CD14-positive monocyte (primary cell): ENCODE results near the gene EEFSEC. TPM values are rescaled to one million over a fixed set of nuclear protein-coding genes. Genes with fewer than 3 reads are reported as not detected.

Source experiments
- DNase-seq, 3 donors: peaks; one replicate each; pipeline ENCODE4 v3.0.0-alpha.2; 2011 to 2022
- H2AFZ ChIP-seq: 2 replicates; pipeline ENCODE4 v1.6.0; 2012; ENCODE audit warnings: mild to moderate bottlenecking, low read depth, low read length, inconsistent platforms; ENCODE audit not compliant: insufficient read depth, poor library complexity, severe bottlenecking
- H3K27ac ChIP-seq, 2 donors: 1 replicate in 1 of 2; 2 replicates in 1 of 2; pipeline ENCODE4 v1.5.1; 2012 to 2013; ENCODE audit warnings: low read length in 2 of 2, control low read depth in 1 of 2, inconsistent platforms in 1 of 2, low read depth in 1 of 2, mild to moderate bottlenecking in 1 of 2
- H3K27me3 ChIP-seq, 2 donors: one replicate each; pipeline versions ENCODE4 v1.6.0 to v1.6.1; 2011 to 2013; ENCODE audit warnings: low read length in 2 of 2; ENCODE audit not compliant: control insufficient read depth in 2 of 2, insufficient read depth in 2 of 2
- H3K36me3 ChIP-seq, 2 donors: replicated peaks in 1 of 2; 1 replicate in 1 of 2; 2 replicates in 1 of 2; pipeline versions ENCODE4 v1.5.1 to v1.6.1; 2012 to 2013; ENCODE audit warnings: low read length in 2 of 2, control low read depth in 1 of 2, inconsistent platforms in 1 of 2, mild to moderate bottlenecking in 1 of 2; ENCODE audit not compliant: insufficient read depth in 2 of 2, control insufficient read depth in 1 of 2
- H3K4me1 ChIP-seq, 2 donors: 1 replicate in 1 of 2; 2 replicates in 1 of 2; pipeline versions ENCODE4 v1.5.1 to v1.6.1; 2012 to 2013; ENCODE audit warnings: low read length in 2 of 2, control low read depth in 1 of 2, inconsistent platforms in 1 of 2, mild to moderate bottlenecking in 1 of 2, moderate library complexity in 1 of 2; ENCODE audit not compliant: insufficient read depth in 2 of 2, control insufficient read depth in 1 of 2
- H3K4me2 ChIP-seq: replicated peaks from 2 replicates; pipeline ENCODE3; 2012; ENCODE audit warnings: low read length, moderate library complexity, mild to moderate bottlenecking; ENCODE audit not compliant: poor library complexity, severe bottlenecking; ENCODE audit errors: extremely low read depth
- H3K4me3 ChIP-seq, 3 experiments: fragments of 200-600 bp in 1 of 3; sonication (generic) in 1 of 3; replicated peaks in 1 of 3; 1 replicate in 2 of 3; 2 replicates in 1 of 3; pipeline ENCODE4 v1.5.1; 2011 to 2013; ENCODE audit warnings: low read length in 3 of 3, mild to moderate bottlenecking in 3 of 3, control low read depth in 2 of 3, low read depth in 2 of 3, inconsistent platforms in 1 of 3, moderate library complexity in 1 of 3
- H3K79me2 ChIP-seq: 2 replicates; pipeline ENCODE4 v1.6.0; 2012; ENCODE audit warnings: mild to moderate bottlenecking, control low read depth, inconsistent platforms, low read length, moderate library complexity; ENCODE audit not compliant: insufficient read depth
- H3K9ac ChIP-seq: 2 replicates; pipeline ENCODE4 v1.6.0; 2017; ENCODE audit warnings: low read length, mild to moderate bottlenecking; ENCODE audit not compliant: insufficient read depth, poor library complexity, severe bottlenecking
- H3K9me3 ChIP-seq, 2 donors: replicated peaks in 1 of 2; 1 replicate in 1 of 2; 2 replicates in 1 of 2; pipeline versions ENCODE4 v1.5.1 to v1.6.1; 2012 to 2013; ENCODE audit warnings: low read length in 2 of 2, control low read depth in 1 of 2; ENCODE audit not compliant: control insufficient read depth in 1 of 2, insufficient read depth in 1 of 2
- H4K20me1 ChIP-seq: 2 replicates; pipeline ENCODE4 v1.6.0; 2012; ENCODE audit warnings: mild to moderate bottlenecking, low read length, control low read depth, moderate library complexity; ENCODE audit not compliant: insufficient read depth
- H3K27ac Mint-ChIP-seq, 7 donors: one replicate each; pipeline ENCODE4 v1.8.0; 2020; ENCODE audit warnings: mild to moderate bottlenecking in 7 of 7, mixed read lengths in 7 of 7, moderate library complexity in 6 of 7, inconsistent platforms in 2 of 7
- H3K27me3 Mint-ChIP-seq, 3 donors: one replicate each; pipeline ENCODE4 v1.8.0; 2021 to 2022; ENCODE audit warnings: low read depth in 3 of 3, mild to moderate bottlenecking in 3 of 3, mixed read lengths in 3 of 3, moderate library complexity in 3 of 3, inconsistent platforms in 1 of 3
- H3K36me3 Mint-ChIP-seq, 2 donors: one replicate each; pipeline ENCODE4 v1.8.0; 2020; ENCODE audit warnings: mixed read lengths in 2 of 2, inconsistent platforms in 1 of 2, mild to moderate bottlenecking in 1 of 2
- H3K4me1 Mint-ChIP-seq: one replicate; pipeline ENCODE4 v1.8.0; 2020; ENCODE audit warnings: mild to moderate bottlenecking, mixed read lengths
- H3K4me3 Mint-ChIP-seq, 2 donors: one replicate each; pipeline ENCODE4 v1.8.0; 2020; ENCODE audit warnings: mild to moderate bottlenecking in 2 of 2, mixed read lengths in 2 of 2, moderate library complexity in 1 of 2
- H3K9me3 Mint-ChIP-seq, 7 donors: one replicate each; pipeline ENCODE4 v1.8.0; 2020 to 2022; ENCODE audit warnings: mixed read lengths in 7 of 7, mild to moderate bottlenecking in 6 of 7, moderate library complexity in 6 of 7, inconsistent platforms in 2 of 7
- whole genome bisulfite sequencing: methylation state at CpG from one replicate; pipeline ENCODE4 v1.1.5; 2013; ENCODE audit warnings: missing lambda C conversion rate; ENCODE audit not compliant: insufficient coverage; 5-methylcytosine and 5-hydroxymethylcytosine counted together
- intact Hi-C, 2 donors: fragments of 100-400 bp; cut with micrococcal nuclease; formaldehyde crosslinking; loops; one replicate each; pipeline versions ENCODE4 v1.15.0 to v1.15.1; 2023
- polyA plus RNA-seq, 3 donors: library from polyadenylated mRNA; depleted of rRNA in 1 of 3; unstranded in 2 of 3; stranded (reverse) in 1 of 3; fragments of 300-500 nt in 2 of 3; fragments of >200 nt in 1 of 3; fragmentation: Illumina TruSeq in 2 of 3; gene quantifications; 1 replicate in 2 of 3; 2 replicates in 1 of 3; pipeline ENCODE4 v1.2.3, GENCODE V29; 2012 to 2021
- TF ChIP-seq, protein P1 (sequence below): fragments of 200-600 bp; IDR thresholded peaks from one replicate; pipeline ENCODE4 v1.8.0; 2022; ENCODE audit warnings: antibody characterized with exemption, mild to moderate bottlenecking

The EEFSEC gene
- polyA plus RNA-seq, 3 donors = 13.3 to 14.9 (median 14.9) TPM

DNA sequence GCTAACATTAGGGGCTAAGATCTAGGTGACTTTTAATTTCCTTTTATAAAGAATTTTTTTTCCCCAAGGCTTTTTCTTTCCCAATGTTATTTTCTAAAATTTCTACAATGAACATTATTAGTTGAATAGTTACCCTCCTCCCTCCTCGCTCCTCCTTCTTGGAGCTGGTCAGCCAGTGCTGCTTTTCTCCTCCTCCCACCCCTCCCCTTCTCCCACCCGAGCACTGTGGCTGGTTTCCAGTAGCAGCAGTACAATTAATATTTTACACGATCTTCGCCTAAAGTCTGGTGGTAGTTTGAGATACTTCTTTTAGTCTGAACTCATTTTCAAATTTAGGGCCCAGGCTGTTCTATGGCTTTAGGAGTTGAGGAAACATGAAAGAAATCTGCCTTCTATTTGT lies 41.6 kb downstream of the EEFSEC start:
- intact Hi-C loops = no loop called here
- Histone ChIP-seq H3K27me3 (no peaks in the 10 kb centered on the region), H3K4me2 (no peak overlapping the region), H3K4me1 (peaks cover 10 to 14% of the 10 kb centered on the region in 2 donors), H3K27ac (no peak overlapping the region), H3K79me2 (no peaks in the 10 kb centered on the region), H4K20me1 (no peaks in the 10 kb centered on the region), H3K4me3 (no peak overlapping the region), H3K9ac (no peak overlapping the region), H3K9me3 (no peaks in the 10 kb centered on the region), H2AFZ (no peak overlapping the region), H3K36me3 (no peaks in the 10 kb centered on the region)
- no peak for DNase-seq
- peaks cover 15% of the 10 kb centered on the region for H3K4me1 Mint-ChIP-seq
- H3K4me3 Mint-ChIP-seq = no peak overlapping the region
- no peak overlapping the region for H3K27ac Mint-ChIP-seq
- TF ChIP-seq, protein P1, sequence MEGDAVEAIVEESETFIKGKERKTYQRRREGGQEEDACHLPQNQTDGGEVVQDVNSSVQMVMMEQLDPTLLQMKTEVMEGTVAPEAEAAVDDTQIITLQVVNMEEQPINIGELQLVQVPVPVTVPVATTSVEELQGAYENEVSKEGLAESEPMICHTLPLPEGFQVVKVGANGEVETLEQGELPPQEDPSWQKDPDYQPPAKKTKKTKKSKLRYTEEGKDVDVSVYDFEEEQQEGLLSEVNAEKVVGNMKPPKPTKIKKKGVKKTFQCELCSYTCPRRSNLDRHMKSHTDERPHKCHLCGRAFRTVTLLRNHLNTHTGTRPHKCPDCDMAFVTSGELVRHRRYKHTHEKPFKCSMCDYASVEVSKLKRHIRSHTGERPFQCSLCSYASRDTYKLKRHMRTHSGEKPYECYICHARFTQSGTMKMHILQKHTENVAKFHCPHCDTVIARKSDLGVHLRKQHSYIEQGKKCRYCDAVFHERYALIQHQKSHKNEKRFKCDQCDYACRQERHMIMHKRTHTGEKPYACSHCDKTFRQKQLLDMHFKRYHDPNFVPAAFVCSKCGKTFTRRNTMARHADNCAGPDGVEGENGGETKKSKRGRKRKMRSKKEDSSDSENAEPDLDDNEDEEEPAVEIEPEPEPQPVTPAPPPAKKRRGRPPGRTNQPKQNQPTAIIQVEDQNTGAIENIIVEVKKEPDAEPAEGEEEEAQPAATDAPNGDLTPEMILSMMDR = no peak
- WGBS = no CpG with 5 or more reads among the region's 4 CpGs
- peaks cover 0 to 2% (median 2%) of the 10 kb centered on the region in 3 donors for H3K27me3 Mint-ChIP-seq
- no peaks in the 10 kb centered on the region for H3K9me3 Mint-ChIP-seq
- peaks cover 5 to 14% of the 10 kb centered on the region in 2 donors for H3K36me3 Mint-ChIP-seq

DNA sequence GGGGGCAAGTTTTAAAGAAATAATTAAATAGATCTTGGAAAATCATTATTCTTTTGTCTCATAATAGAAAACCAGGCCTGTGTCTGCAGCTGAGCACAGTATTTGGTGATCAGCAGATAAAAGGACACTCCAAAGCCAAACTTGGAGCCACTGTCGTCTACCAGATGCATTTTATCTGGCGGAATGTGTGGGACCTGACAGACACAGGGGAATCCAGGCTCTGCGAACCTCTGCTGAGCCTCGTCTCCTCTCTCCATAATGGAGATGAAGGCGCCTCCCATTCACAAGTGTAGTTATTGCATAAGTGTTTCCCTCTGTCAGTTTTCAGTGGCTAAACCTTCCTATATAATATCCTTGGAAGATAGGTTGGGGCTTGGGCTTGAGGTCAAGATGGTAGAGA lies 42.1 kb downstream of the EEFSEC start:
- H3K27ac Mint-ChIP-seq = peak overlapping the region; percentile 68 to 83 (median 80)
- H3K27ac ChIP-seq = peak overlapping the region in 1 of 2 donors; percentile 76
- H3K4me3 ChIP-seq = no peak overlapping the region
- H3K9me3 Mint-ChIP-seq = no peaks in the 10 kb centered on the region
- H3K36me3 Mint-ChIP-seq = peaks cover 9 to 17% of the 10 kb centered on the region in 2 donors
- H3K36me3 ChIP-seq = no peaks in the 10 kb centered on the region
- H3K4me2 ChIP-seq = peak overlapping the region; percentile 20
- no peak for DNase-seq
- H3K4me3 Mint-ChIP-seq = no peak overlapping the region
- H3K4me1 ChIP-seq = peaks cover 10 to 14% of the 10 kb centered on the region in 2 donors
- H3K9ac ChIP-seq = no peak overlapping the region
- no peaks in the 10 kb centered on the region for H3K9me3 ChIP-seq
- peak overlapping the region; percentile 26 for H2AFZ ChIP-seq
- H3K27me3 Mint-ChIP-seq = peaks cover 0 to 2% (median 0%) of the 10 kb centered on the region in 3 donors
- TF ChIP-seq, protein P1 = no peak
- H3K79me2 ChIP-seq = no peaks in the 10 kb centered on the region
- H4K20me1 ChIP-seq = no peaks in the 10 kb centered on the region
- H3K4me1 Mint-ChIP-seq = peaks cover 15% of the 10 kb centered on the region
- intact Hi-C loops = no loop called here
- WGBS = 96% methylated on average over 3 of the region's 5 CpGs
- no peaks in the 10 kb centered on the region for H3K27me3 ChIP-seq
